ENCODE results near the gene SLC43A3. TPM values are rescaled to one million over a fixed set of nuclear protein-coding genes. Genes with fewer than 3 reads are reported as not detected.

The SLC43A3 gene
- total and polyA plus RNA-seq, 2 donors (not counting 3 experiments of a cell fraction or from before 2014, with no cell fraction given), result 68.9 to 104 TPM

DNA sequence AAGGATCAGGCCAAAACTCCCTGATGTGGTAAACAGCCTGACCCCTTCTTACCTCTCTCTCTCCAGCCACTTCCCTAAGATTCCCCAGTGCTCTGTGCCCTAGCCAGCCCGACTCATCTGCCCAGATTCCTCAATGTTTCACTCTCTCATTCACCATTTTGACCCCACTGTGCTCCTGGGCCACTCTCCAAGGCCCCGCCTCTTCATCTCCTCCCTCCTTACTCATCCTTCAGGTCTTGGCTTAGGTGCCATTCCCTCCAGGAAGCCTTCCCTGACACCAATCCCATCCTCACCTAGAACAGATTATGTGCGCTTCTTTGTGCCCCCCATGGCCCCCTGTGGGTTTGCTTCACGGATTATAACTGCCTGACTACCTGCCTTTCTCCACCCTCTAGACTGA, 13.2 kb downstream of the SLC43A3 start:
- no TSS peak for BruUV-seq (replicated peaks)
- CTCF ChIA-PET, result interaction anchor here (1.2 kb wide), 1 partner anchor 11 kb away, joined by 8 read pairs; no protein-coding TSS in a partner anchor
- Histone ChIP-seq H3K27ac (ENCODE audit: insufficient read depth, low read depth, low read length) (no peak overlapping the region), H3K9ac (replicated peaks; ENCODE audit: extremely low read depth, insufficient read depth, low read length) (no peak overlapping the region), H3K9me1 (replicated peaks; ENCODE audit: control insufficient read depth, extremely low read depth, insufficient read depth, low read length) (no peaks in the 10 kb centered on the region), H3K79me2 (ENCODE audit: control insufficient read depth, insufficient read depth, low read length) (no peaks in the 10 kb centered on the region), H3K4me3 (replicated peaks in 1 of 3; ENCODE audit: insufficient read depth in 1 of 3, low read depth in 1 of 3, low read length in 3 of 3) (no peak overlapping the region), H3K4me2 (ENCODE audit: insufficient read depth, low read length) (no peak overlapping the region), H3K27me3 (ENCODE audit: control insufficient read depth in 2 of 2, insufficient read depth in 2 of 2, low read length in 2 of 2) (no peaks in the 10 kb centered on the region), H3K36me3 (ENCODE audit: control insufficient read depth in 2 of 2, extremely low read depth in 1 of 2, insufficient read depth in 2 of 2, low read length in 2 of 2) (peaks cover 15 to 24% of the 10 kb centered on the region in 2 experiments), H2AFZ (ENCODE audit: low read depth, low read length) (no peak overlapping the region), H3K9me3 (replicated peaks; ENCODE audit: control insufficient read depth, insufficient read depth, low read length) (no peaks in the 10 kb centered on the region), H4K20me1 (replicated peaks; ENCODE audit: control insufficient read depth, extremely low read depth, insufficient read depth, low read length) (no peaks in the 10 kb centered on the region), H3K4me1 (ENCODE audit: control insufficient read depth, extremely low read depth, insufficient read depth, low read length) (peaks cover 32% of the 10 kb centered on the region)
- TF ChIP-seq, protein P1, sequence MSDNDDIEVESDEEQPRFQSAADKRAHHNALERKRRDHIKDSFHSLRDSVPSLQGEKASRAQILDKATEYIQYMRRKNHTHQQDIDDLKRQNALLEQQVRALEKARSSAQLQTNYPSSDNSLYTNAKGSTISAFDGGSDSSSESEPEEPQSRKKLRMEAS (IDR thresholded peaks at IDR 0.05; ENCODE audit: insufficient read depth, insufficient read length), result no peak
- TF ChIP-seq FOS (IDR thresholded peaks at IDR 0.05; ENCODE audit: borderline replicate concordance, insufficient read depth, low read length) (no peak), POLR2A (IDR thresholded peaks at IDR 0.05; ENCODE audit: low read depth, low read length) (no peak), JUN (IDR thresholded peaks at IDR 0.05; ENCODE audit: borderline replicate concordance, insufficient read depth, insufficient read length, low read depth) (no peak), GATA2 (IDR thresholded peaks at IDR 0.05; ENCODE audit: insufficient read depth, insufficient read length, low read depth, low read length) (no peak), MYC (IDR thresholded peaks at IDR 0.05; ENCODE audit: low read depth, low read length) (no peak), EZH2 (IDR thresholded peaks at IDR 0.05; ENCODE audit: borderline replicate concordance, low read depth, low read length, severe bottlenecking) (no peak)
- TF ChIP-seq, protein P2, sequence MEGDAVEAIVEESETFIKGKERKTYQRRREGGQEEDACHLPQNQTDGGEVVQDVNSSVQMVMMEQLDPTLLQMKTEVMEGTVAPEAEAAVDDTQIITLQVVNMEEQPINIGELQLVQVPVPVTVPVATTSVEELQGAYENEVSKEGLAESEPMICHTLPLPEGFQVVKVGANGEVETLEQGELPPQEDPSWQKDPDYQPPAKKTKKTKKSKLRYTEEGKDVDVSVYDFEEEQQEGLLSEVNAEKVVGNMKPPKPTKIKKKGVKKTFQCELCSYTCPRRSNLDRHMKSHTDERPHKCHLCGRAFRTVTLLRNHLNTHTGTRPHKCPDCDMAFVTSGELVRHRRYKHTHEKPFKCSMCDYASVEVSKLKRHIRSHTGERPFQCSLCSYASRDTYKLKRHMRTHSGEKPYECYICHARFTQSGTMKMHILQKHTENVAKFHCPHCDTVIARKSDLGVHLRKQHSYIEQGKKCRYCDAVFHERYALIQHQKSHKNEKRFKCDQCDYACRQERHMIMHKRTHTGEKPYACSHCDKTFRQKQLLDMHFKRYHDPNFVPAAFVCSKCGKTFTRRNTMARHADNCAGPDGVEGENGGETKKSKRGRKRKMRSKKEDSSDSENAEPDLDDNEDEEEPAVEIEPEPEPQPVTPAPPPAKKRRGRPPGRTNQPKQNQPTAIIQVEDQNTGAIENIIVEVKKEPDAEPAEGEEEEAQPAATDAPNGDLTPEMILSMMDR (IDR thresholded peaks at IDR 0.05; ENCODE audit: extremely low read depth in 1 of 2, insufficient read depth in 1 of 2, low read depth in 1 of 2, low read length in 2 of 2), result no peak
- intact Hi-C loops (cut with micrococcal nuclease), result no loop called here
- dilution Hi-C loops (cut with MboI; ENCODE audit: extremely low pct_ligation_motif_present, low sequenced_read_pairs), result no loop called here
- no peak for FAIRE-seq
- DNase-seq (ENCODE audit: low read depth, low spot score), result no peak
- POLR2A ChIA-PET, result interaction anchor here (0.7 kb wide), 1 partner anchor 981 kb away, joined by 5 read pairs; no protein-coding TSS in a partner anchor
